ENCODE results near the gene FBLN5. TPM values are rescaled to one million over a fixed set of nuclear protein-coding genes. Genes with fewer than 3 reads are reported as not detected.

Gene FBLN5
- total and polyA plus RNA-seq, 4 experiments from 2014 or later, result 7.9 to 23.7 (median 15.8) TPM

DNA sequence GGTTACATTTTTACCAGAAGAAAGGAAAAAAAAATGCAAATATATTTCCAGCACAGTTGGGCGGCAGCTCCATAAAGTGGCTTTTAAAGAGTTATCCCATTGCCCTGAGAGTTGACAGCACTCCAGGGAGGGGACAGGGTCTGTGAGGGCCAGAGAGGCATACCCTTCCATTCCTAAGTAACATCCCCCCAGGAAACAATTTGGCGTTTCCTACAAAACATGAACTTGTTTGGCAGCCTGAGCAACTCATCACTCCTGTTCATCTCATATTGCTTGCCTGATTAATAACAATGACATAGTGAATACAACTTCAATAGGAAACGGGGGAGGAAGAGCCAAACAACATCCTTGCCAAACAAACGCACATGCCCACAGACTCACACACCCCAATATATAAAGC is 103.5 kb downstream of the FBLN5 start:
- no peaks in the 10 kb centered on the region for H3K27me3 Mint-ChIP-seq
- CTCF ChIA-PET (ENCODE audit: partially characterized antibody), result interaction anchor here (0.7 to 2.5 kb wide), 3 partner anchors 41 to 67 kb away, joined by 4 to 10 read pairs (median 5); no protein-coding TSS in a partner anchor
- H3K4me1 ChIP-seq (ENCODE audit: insufficient read depth, low read length), result peaks cover 59% of the 10 kb centered on the region

DNA sequence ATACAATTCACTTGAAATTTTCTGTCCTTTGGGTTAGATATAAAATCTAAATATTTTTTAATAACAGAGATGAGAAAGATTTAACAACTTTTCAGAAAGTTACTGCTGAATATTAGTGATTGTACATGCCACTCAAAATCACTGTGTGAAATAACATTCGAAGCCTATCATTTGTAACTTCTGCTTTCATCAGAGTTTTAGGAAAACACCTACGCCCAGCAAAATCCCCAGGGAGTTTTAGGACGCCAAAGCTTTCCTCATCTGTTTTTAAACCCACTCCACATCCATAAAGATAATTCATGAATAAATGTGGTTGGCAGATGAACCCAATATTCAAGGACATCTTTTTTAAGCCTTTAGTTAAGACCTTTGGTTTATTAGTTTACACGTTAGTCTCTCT is 104.1 kb downstream of the FBLN5 start:
- POLR2A ChIA-PET (ENCODE audit: partially characterized antibody), result interaction anchor here (1.3 to 3.1 kb wide), 3 partner anchors 13 to 24 kb away, joined by 4 to 12 read pairs (median 11); partner anchors contain the start of gene TC2N
- no peaks in the 10 kb centered on the region for H3K27me3 Mint-ChIP-seq
- peaks cover 57% of the 10 kb centered on the region for H3K4me1 ChIP-seq (ENCODE audit: insufficient read depth, low read length)
- DNase-seq, result no peak
- no peak overlapping the region for H3K27ac ChIP-seq (ENCODE audit: low read depth, low read length)
- CTCF ChIA-PET (ENCODE audit: partially characterized antibody), result interaction anchor here (2.5 kb wide), 1 partner anchor 68 kb away, joined by 10 read pairs; no protein-coding TSS in a partner anchor
- H3K36me3 ChIP-seq (ENCODE audit: insufficient read depth, low read length), result peaks cover 13% of the 10 kb centered on the region
- H3K36me3 Mint-ChIP-seq, result peaks cover 62 to 76% of the 10 kb centered on the region in 2 donors
- peak overlapping the region in 3 of 7 donors; percentile 29 to 40 (median 32) for H3K27ac Mint-ChIP-seq
- H3K9me3 ChIP-seq (ENCODE audit: control insufficient read depth in 1 of 2, low read length in 2 of 2), result peaks cover 0 to 3% of the 10 kb centered on the region in 2 donors
- no peak overlapping the region for H3K4me3 Mint-ChIP-seq
- peaks cover 53 to 87% (median 75%) of the 10 kb centered on the region in 4 donors for H3K4me1 Mint-ChIP-seq
- H3K4me3 ChIP-seq (ENCODE audit: low read length in 2 of 2), result no peak overlapping the region
- intact Hi-C loops (cut with micrococcal nuclease), result no loop called here
- H3K27me3 ChIP-seq (ENCODE audit: insufficient read depth, low read length), result no peaks in the 10 kb centered on the region
- no peaks in the 10 kb centered on the region for H3K9me3 Mint-ChIP-seq

More for the DNA sequence above, 103.5 kb downstream of the FBLN5 start:
- peaks cover 55 to 87% (median 75%) of the 10 kb centered on the region in 4 donors for H3K4me1 Mint-ChIP-seq
- DNase-seq, result no peak
- H3K27ac Mint-ChIP-seq, result peak overlapping the region in 2 of 7 donors; percentile 29 to 41
- POLR2A ChIA-PET (ENCODE audit: partially characterized antibody), result interaction anchor here (1.2 to 3.6 kb wide), 7 partner anchors 8 to 23 kb away, joined by 3 to 31 read pairs (median 11); partner anchors contain the start of gene TC2N
- H3K27ac ChIP-seq (ENCODE audit: low read depth, low read length), result no peak overlapping the region
- peaks cover 0 to 3% of the 10 kb centered on the region in 2 donors for H3K9me3 ChIP-seq (ENCODE audit: control insufficient read depth in 1 of 2, low read length in 2 of 2)
- intact Hi-C loops (cut with micrococcal nuclease), result no loop called here
- no peak overlapping the region for H3K4me3 Mint-ChIP-seq
- H3K4me3 ChIP-seq (ENCODE audit: low read length in 2 of 2), result no peak overlapping the region
- H3K27me3 ChIP-seq (ENCODE audit: insufficient read depth, low read length), result no peaks in the 10 kb centered on the region
- peaks cover 15% of the 10 kb centered on the region for H3K36me3 ChIP-seq (ENCODE audit: insufficient read depth, low read length)
- H3K9me3 Mint-ChIP-seq, result no peaks in the 10 kb centered on the region
- H3K36me3 Mint-ChIP-seq, result peaks cover 63 to 76% of the 10 kb centered on the region in 2 donors

DNA sequence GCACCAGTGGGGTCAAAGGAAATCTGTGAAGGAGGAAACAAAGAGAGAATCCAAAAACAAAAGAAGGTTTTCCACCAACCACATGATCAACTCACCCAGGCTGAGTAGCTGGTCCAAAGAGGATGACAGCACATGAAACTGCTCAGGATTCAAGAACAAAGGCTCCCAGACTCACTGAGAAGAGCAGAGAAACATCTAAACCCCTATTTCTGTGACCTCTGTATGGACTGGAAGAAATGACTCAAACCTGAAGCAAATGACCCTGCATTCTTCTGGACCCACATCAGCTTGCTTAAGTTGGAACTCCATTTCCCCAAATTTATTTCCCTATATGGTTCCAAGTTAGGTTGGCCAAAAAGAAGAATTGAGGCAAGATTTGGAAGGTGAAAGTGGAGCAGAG is 106.4 kb downstream of the FBLN5 start:
- Histone ChIP-seq H3K4me3 (ENCODE audit: low read length in 2 of 2) (no peak overlapping the region), H3K4me1 (ENCODE audit: insufficient read depth, low read length) (peaks cover 59% of the 10 kb centered on the region), H3K9me3 (ENCODE audit: control insufficient read depth in 1 of 2, low read length in 2 of 2) (peaks cover 0 to 3% of the 10 kb centered on the region in 2 donors), H3K36me3 (ENCODE audit: insufficient read depth, low read length) (peaks cover 13% of the 10 kb centered on the region), H3K27me3 (ENCODE audit: insufficient read depth, low read length) (no peaks in the 10 kb centered on the region), H3K27ac (ENCODE audit: low read depth, low read length) (no peak overlapping the region)
- POLR2A ChIA-PET (ENCODE audit: partially characterized antibody), result interaction anchor here (1.0 to 10.4 kb wide), 9 partner anchors 12 to 32 kb away, joined by 3 to 93 read pairs (median 8); partner anchors contain the start of gene TC2N
- no peaks in the 10 kb centered on the region for H3K9me3 Mint-ChIP-seq
- H3K27ac Mint-ChIP-seq, result peak overlapping the region; percentile 53 to 93 (median 58)
- intact Hi-C loops (cut with micrococcal nuclease), result no loop called here
- peaks cover 53 to 60% of the 10 kb centered on the region in 2 donors for H3K36me3 Mint-ChIP-seq
- H3K27me3 Mint-ChIP-seq, result no peaks in the 10 kb centered on the region
- no peak for DNase-seq
- H3K4me3 Mint-ChIP-seq, result peak overlapping the region in 2 of 8 donors; percentile 13 to 52
- CTCF ChIA-PET (ENCODE audit: partially characterized antibody), result interaction anchor here (0.6 to 3.1 kb wide), 3 partner anchors 39 to 481 kb away, joined by 3 to 17 read pairs (median 4); no protein-coding TSS in a partner anchor
- H3K4me1 Mint-ChIP-seq, result peaks cover 57 to 89% (median 74%) of the 10 kb centered on the region in 4 donors

DNA sequence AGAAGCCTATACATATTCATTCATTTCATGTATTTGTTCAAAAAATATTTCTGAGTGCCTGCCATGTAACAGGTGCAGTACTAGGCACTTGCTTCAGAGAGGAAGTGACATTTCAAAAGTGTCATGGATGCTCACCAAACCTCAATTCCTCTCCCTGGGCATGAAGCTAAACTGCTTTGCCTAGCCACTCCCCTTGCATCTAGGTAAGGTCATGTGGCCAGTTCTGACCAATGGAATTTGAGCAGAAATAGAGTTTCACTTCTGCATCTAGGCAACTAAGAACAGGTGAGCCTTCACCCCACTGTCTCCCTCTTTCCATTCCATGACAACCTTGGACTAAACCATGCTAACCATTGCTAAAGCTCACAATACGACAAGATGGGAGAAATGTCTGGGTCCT is 107.7 kb downstream of the FBLN5 start:
- Histone ChIP-seq H3K36me3 (ENCODE audit: insufficient read depth, low read length) (peaks cover 13% of the 10 kb centered on the region), H3K9me3 (ENCODE audit: control insufficient read depth in 1 of 2, low read length in 2 of 2) (peaks cover 0 to 3% of the 10 kb centered on the region in 2 donors), H3K27ac (ENCODE audit: low read depth, low read length) (no peak overlapping the region), H3K27me3 (ENCODE audit: insufficient read depth, low read length) (no peaks in the 10 kb centered on the region), H3K4me3 (ENCODE audit: low read length in 2 of 2) (no peak overlapping the region), H3K4me1 (ENCODE audit: insufficient read depth, low read length) (peaks cover 69% of the 10 kb centered on the region)
- Mint-ChIP-seq H3K4me1 (peaks cover 60 to 94% (median 76%) of the 10 kb centered on the region in 4 donors), H3K27ac (peak overlapping the region in 5 of 7 donors; percentile 34 to 62 (median 42)), H3K27me3 (no peaks in the 10 kb centered on the region), H3K4me3 (peak overlapping the region in 2 of 8 donors; percentile 1 to 20), H3K36me3 (peaks cover 49 to 57% of the 10 kb centered on the region in 2 donors), H3K9me3 (no peaks in the 10 kb centered on the region)
- intact Hi-C loops (cut with micrococcal nuclease), result loop anchor here (5.0 kb wide), 1 partner anchor 53 kb away; no protein-coding TSS in a partner anchor
- ChIA-PET POLR2A (ENCODE audit: partially characterized antibody) (interaction anchor here (0.7 to 10.4 kb wide), 10 partner anchors 9 to 33 kb away, joined by 3 to 93 read pairs (median 6); partner anchors contain the start of gene TC2N), CTCF (ENCODE audit: partially characterized antibody) (interaction anchor here (1.1 to 3.1 kb wide), 3 partner anchors 25 to 71 kb away, joined by 3 to 17 read pairs (median 5); no protein-coding TSS in a partner anchor)
- DNase-seq, result peak in 3 of 5 donors; percentile 16 to 31 (median 24)

DNA sequence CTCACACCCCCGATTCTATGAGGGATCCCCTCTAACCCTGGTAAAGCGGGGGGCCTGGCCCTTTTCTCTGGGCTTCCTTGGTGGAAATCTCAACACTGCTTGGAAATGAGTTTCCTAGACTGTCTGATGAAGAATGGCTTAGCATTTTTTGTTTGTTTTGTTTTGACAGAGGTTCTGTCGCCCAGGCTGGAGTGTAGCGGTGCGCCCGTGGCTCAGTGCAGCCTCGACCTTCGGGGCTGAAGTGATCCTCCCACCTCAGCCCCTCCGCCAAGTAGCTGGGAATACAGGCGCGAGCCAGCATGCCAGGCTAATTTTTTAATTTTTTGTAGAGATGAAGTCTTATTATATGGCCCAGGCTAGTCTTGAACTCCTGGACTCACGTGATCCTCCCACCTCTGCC is 110.4 kb downstream of the FBLN5 start:
- POLR2A ChIA-PET (ENCODE audit: partially characterized antibody), result interaction anchor here (0.6 to 10.4 kb wide), 5 partner anchors 8 to 36 kb away, joined by 3 to 93 read pairs (median 51); partner anchors contain the start of gene TC2N
- Mint-ChIP-seq H3K9me3 (no peaks in the 10 kb centered on the region), H3K4me1 (peaks cover 65 to 94% (median 77%) of the 10 kb centered on the region in 4 donors), H3K27ac (peak overlapping the region; percentile 81 to 95 (median 91)), H3K27me3 (no peaks in the 10 kb centered on the region), H3K36me3 (peaks cover 40 to 43% of the 10 kb centered on the region in 2 donors), H3K4me3 (peak overlapping the region; percentile 84 to 92 (median 88))
- Histone ChIP-seq H3K27me3 (ENCODE audit: insufficient read depth, low read length) (no peaks in the 10 kb centered on the region), H3K9me3 (ENCODE audit: control insufficient read depth in 1 of 2, low read length in 2 of 2) (peaks cover 0 to 3% of the 10 kb centered on the region in 2 donors), H3K27ac (ENCODE audit: low read depth, low read length) (peak overlapping the region; percentile 68), H3K4me3 (ENCODE audit: low read length in 2 of 2) (peak overlapping the region; percentile 34 to 63), H3K36me3 (ENCODE audit: insufficient read depth, low read length) (peaks cover 8% of the 10 kb centered on the region), H3K4me1 (ENCODE audit: insufficient read depth, low read length) (peaks cover 73% of the 10 kb centered on the region)
- intact Hi-C loops (cut with micrococcal nuclease), result loop anchor here (5.0 kb wide), 1 partner anchor 55 kb away; no protein-coding TSS in a partner anchor
- CTCF ChIA-PET (ENCODE audit: partially characterized antibody), result interaction anchor here (0.6 to 2.0 kb wide), 2 partner anchors 56 to 74 kb away, joined by 3 to 5 read pairs; no protein-coding TSS in a partner anchor
- DNase-seq, result no peak

DNA sequence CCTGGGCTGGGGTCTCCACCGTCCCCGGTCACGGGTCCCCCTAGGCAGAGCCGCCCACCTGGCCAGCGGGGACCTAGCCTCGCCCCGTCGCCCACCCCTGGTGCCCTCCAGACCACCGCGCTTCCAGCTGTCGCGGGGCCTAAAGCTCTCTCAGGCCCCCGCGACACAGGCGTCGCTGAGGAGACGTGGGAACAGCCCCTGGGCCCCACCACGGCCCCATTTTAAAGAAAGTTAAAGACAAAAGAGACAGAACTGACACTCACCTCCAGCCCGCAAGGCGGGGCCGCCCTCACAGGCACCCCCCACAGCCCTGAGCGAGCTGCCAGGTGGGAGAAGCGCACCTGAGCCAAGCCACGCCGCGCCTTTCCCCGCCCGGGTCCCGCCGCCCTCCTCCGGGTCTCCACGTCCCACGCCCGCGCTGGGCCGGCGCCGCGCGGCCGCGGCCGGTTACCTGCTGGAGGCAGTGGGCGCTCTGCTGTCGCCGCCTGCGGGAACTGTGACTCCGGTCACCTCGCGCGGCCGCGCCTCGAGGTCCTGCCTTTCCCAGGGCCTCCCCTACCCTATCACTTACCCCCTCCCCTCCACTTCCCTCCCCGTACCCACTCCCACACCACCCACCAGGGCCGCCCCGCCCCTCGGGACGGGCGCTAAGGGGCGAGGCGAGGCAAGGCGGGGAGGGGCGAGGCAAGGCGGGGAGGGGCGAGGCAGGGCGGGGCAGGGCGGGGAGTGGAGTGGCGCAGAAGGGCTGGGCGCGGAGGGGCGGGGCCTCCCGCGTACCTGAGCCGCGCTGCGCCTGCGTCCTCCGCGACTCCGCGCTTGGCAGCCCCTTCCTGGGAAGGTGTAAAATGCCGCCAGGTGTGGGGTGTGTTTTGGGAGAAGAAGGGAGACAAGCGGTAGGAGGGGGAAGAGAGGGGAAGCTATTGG is 111.3 kb downstream of the FBLN5 start:
- POLR2A ChIA-PET (ENCODE audit: partially characterized antibody), result interaction anchor here (0.6 to 10.4 kb wide), 22 partner anchors 9 to 326 kb away, joined by 3 to 93 read pairs (median 5); partner anchors contain the start of genes ATXN3, PPP4R3A and TC2N
- H3K4me1 Mint-ChIP-seq, result peaks cover 63 to 93% (median 75%) of the 10 kb centered on the region in 4 donors
- Histone ChIP-seq H3K9me3 (ENCODE audit: control insufficient read depth in 1 of 2, low read length in 2 of 2) (peaks cover 0 to 3% of the 10 kb centered on the region in 2 donors), H3K36me3 (ENCODE audit: insufficient read depth, low read length) (peaks cover 8% of the 10 kb centered on the region), H3K4me1 (ENCODE audit: insufficient read depth, low read length) (peaks cover 72% of the 10 kb centered on the region), H3K27me3 (ENCODE audit: insufficient read depth, low read length) (no peaks in the 10 kb centered on the region), H3K4me3 (ENCODE audit: low read length in 2 of 2) (peak overlapping the region; percentile 34 to 63), H3K27ac (ENCODE audit: low read depth, low read length) (peak overlapping the region; percentile 68)
- CTCF ChIA-PET (ENCODE audit: partially characterized antibody), result interaction anchor here (0.6 to 2.0 kb wide), 6 partner anchors 12 to 75 kb away, joined by 3 to 10 read pairs (median 4); no protein-coding TSS in a partner anchor
- H3K27me3 Mint-ChIP-seq, result no peaks in the 10 kb centered on the region
- intact Hi-C loops (cut with micrococcal nuclease), result loop anchor here (1.0 to 5.0 kb wide), 4 partner anchors 8 to 56 kb away; partner anchors contain the start of gene TC2N
- H3K9me3 Mint-ChIP-seq, result no peaks in the 10 kb centered on the region
- H3K36me3 Mint-ChIP-seq, result peaks cover 35% of the 10 kb centered on the region in 2 donors
- H3K27ac Mint-ChIP-seq, result peak overlapping the region; percentile 81 to 95 (median 91)
- H3K4me3 Mint-ChIP-seq, result peak overlapping the region; percentile 84 to 92 (median 88)
- peak; percentile 80 to 90 (median 83) for DNase-seq
